Sigmoid colon (tissue), 4 donors: ENCODE data around the gene CD101.

ENCODE experiments used
- EP300 ChIP-seq, 4 donors: sonication (generic); formaldehyde crosslinking; IDR thresholded peaks; one replicate each; pipeline ENCODE4 v1.6.1; 2017; ENCODE audit warnings: antibody characterized with exemption in 4 of 4
- POLR2A ChIP-seq, 2 donors: fragments of 450-650 bp; IDR thresholded peaks; one replicate each; pipeline ENCODE4 v1.6.1; 2016; ENCODE audit warnings: antibody characterized with exemption in 2 of 2, mild to moderate bottlenecking in 2 of 2, moderate library complexity in 2 of 2
- POLR2AphosphoS5 ChIP-seq, 4 donors: sonication (generic); formaldehyde crosslinking; IDR thresholded peaks; one replicate each; pipeline ENCODE4 v1.6.1; 2017; ENCODE audit warnings: antibody characterized with exemption in 4 of 4
- TF ChIP-seq, protein P1 (sequence below), 4 experiments: fragments of 450-650 bp in 3 of 4; fragments of 200-600 bp in 1 of 4; IDR thresholded peaks; one replicate each; pipeline ENCODE4 v1.5.1; 2016 to 2019; ENCODE audit warnings: antibody characterized with exemption in 4 of 4, mild to moderate bottlenecking in 3 of 4, moderate library complexity in 2 of 4

DNA sequence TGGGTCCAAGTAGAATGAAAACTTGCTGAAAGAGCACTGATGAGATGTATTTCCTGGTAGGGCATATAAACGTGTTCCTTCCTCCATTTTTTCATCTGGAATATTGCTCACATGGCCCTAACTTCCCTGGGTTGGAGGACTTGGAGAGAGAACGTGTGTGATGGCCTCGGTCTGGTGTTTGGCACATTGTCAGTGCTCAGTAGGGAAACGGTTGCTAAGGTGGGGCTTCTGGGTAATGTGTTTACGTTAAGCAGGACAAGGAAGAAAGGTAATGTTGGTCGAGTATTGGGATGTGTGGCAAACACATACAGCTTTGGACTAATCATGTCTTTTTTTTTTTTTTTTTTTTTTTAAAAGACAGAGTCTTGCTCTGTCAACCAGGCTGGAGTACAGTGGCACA lies 64.8 kb downstream of the CD101 start:
- TF ChIP-seq, protein P1, sequence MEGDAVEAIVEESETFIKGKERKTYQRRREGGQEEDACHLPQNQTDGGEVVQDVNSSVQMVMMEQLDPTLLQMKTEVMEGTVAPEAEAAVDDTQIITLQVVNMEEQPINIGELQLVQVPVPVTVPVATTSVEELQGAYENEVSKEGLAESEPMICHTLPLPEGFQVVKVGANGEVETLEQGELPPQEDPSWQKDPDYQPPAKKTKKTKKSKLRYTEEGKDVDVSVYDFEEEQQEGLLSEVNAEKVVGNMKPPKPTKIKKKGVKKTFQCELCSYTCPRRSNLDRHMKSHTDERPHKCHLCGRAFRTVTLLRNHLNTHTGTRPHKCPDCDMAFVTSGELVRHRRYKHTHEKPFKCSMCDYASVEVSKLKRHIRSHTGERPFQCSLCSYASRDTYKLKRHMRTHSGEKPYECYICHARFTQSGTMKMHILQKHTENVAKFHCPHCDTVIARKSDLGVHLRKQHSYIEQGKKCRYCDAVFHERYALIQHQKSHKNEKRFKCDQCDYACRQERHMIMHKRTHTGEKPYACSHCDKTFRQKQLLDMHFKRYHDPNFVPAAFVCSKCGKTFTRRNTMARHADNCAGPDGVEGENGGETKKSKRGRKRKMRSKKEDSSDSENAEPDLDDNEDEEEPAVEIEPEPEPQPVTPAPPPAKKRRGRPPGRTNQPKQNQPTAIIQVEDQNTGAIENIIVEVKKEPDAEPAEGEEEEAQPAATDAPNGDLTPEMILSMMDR (IDR thresholded peaks at IDR 0.05) = no peak
- no peak for TF ChIP-seq POLR2AphosphoS5 (IDR thresholded peaks at IDR 0.05)
- TF ChIP-seq POLR2A (IDR thresholded peaks at IDR 0.05) = no peak
- no peak for TF ChIP-seq EP300 (IDR thresholded peaks at IDR 0.05)
